Cerebellar nuclear complex (tissue), 1 donor: ENCODE data around the gene RIMBP3B.
"Not testable (repeated sequence)": the region's sequence is repeated elsewhere in the genome, so short reads cannot be mapped to it uniquely, and the experiment has no call there.

ENCODE experiments used
- DNase-seq, 2 experiments: peaks; one replicate each; lab custom pipeline; 2025; lab: John Stamatoyannopoulos, UW

RIMBP3B gene, protein sequence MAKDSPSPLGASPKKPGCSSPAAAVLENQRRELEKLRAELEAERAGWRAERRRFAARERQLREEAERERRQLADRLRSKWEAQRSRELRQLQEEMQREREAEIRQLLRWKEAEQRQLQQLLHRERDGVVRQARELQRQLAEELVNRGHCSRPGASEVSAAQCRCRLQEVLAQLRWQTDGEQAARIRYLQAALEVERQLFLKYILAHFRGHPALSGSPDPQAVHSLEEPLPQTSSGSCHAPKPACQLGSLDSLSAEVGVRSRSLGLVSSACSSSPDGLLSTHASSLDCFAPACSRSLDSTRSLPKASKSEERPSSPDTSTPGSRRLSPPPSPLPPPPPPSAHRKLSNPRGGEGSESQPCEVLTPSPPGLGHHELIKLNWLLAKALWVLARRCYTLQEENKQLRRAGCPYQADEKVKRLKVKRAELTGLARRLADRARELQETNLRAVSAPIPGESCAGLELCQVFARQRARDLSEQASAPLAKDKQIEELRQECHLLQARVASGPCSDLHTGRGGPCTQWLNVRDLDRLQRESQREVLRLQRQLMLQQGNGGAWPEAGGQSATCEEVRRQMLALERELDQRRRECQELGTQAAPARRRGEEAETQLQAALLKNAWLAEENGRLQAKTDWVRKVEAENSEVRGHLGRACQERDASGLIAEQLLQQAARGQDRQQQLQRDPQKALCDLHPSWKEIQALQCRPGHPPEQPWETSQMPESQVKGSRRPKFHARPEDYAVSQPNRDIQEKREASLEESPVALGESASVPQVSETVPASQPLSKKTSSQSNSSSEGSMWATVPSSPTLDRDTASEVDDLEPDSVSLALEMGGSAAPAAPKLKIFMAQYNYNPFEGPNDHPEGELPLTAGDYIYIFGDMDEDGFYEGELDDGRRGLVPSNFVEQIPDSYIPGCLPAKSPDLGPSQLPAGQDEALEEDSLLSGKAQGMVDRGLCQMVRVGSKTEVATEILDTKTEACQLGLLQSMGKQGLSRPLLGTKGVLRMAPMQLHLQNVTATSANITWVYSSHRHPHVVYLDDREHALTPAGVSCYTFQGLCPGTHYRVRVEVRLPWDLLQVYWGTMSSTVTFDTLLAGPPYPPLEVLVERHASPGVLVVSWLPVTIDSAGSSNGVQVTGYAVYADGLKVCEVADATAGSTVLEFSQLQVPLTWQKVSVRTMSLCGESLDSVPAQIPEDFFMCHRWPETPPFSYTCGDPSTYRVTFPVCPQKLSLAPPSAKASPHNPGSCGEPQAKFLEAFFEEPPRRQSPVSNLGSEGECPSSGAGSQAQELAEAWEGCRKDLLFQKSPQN (N-terminal part only)

DNA sequence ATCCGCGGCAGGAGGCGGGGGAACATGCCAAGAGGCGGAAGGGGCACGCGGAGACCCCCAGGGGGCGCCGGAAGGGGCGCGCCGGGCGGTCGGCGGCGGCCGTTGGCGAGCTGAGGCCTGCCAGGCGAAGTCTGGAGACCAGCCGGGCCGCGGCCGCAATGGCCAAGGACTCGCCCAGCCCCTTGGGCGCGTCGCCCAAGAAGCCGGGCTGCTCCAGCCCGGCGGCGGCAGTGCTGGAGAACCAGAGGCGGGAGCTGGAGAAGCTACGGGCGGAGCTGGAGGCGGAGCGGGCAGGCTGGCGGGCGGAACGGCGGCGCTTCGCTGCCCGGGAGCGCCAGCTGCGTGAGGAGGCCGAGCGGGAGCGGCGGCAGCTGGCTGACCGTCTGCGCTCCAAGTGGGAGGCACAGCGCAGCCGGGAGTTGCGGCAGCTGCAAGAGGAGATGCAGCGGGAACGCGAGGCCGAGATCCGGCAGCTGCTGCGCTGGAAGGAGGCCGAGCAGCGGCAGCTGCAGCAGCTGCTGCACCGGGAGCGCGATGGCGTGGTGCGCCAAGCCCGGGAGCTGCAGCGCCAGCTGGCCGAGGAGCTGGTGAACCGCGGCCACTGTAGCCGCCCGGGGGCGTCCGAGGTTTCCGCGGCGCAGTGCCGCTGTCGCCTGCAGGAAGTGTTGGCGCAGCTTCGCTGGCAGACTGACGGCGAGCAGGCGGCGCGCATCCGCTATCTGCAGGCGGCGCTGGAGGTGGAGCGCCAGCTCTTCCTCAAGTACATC is at the start of gene RIMBP3B:
TSS of gene RIMBP3B (plus strand) at position 51 of the 767 bp plus-strand sequence. CDS start at position 159, 108 bp downstream.
- not testable (repeated sequence) for DNase-seq

DNA sequence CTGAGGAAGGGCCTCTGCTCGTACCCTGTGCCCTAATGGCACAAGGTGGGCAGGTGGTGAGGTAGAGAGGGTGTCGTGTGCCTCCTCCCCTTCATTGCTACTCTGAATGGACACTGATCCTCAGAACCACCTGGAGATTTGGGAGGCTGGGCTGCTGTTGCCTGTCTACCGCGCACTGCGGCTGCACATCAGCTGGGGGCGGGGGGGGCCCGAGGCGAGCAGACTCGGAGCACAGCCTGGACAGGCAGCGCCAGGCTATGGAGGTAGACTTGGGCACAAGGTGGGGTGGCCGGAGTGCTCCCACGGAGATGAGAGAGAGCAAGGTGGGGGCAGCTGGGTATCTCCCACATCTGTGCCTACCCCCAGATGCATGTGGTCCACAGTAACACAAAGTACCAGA is 26.0 kb upstream of the RIMBP3B start:
- DNase-seq, result not testable (repeated sequence)

- DNase-seq, result not testable (repeated sequence)
Observed at GRCh38 chr22:21360525-21360924, 23.0 kb upstream of the RIMBP3B start.

DNA sequence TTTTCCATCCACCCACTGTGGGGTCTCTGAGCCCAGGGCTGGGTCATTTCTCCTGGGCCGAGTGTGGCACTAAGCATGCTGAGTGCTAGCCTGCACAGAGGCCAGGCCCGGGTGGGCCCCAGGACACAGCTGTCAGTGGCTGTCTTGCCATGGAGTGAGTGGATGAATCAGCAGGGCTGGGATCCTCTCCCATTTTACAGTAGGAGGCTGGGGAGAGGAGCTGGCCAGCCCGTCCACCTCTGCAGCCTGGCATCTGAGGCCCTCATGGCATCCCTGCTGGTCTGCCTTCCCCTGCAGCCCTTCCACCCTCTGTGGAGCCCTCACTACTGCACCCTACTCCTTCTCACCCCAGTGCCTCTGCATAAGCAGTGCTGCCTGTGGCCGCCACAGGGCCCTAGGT is 21.1 kb upstream of the RIMBP3B start:
- DNase-seq, result not testable (repeated sequence)

- DNase-seq, result not testable (repeated sequence)
Observed at GRCh38 chr22:21363061-21363460, 20.5 kb upstream of the RIMBP3B start.

DNA sequence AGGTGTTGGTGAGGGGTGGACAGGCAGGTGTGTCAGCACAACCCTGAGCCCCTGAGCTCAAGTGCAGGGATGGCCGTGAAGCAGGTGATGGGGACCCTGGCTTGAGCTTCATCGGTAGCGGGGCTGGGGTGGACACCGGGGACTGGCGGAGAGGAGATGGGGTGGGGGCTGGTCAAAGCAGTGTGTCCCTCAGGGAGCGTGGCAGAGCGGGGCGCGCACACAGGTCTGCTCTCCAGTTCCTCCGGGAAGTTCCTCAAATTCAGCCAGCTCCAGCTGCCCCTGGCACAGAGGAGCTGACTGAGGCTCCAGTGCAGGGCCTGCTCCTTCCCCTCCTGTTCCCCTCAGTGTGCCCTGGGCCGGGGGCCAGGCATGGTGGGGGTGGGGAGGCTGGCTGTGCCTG is 19.7 kb upstream of the RIMBP3B start:
- DNase-seq, result not testable (repeated sequence)

DNA sequence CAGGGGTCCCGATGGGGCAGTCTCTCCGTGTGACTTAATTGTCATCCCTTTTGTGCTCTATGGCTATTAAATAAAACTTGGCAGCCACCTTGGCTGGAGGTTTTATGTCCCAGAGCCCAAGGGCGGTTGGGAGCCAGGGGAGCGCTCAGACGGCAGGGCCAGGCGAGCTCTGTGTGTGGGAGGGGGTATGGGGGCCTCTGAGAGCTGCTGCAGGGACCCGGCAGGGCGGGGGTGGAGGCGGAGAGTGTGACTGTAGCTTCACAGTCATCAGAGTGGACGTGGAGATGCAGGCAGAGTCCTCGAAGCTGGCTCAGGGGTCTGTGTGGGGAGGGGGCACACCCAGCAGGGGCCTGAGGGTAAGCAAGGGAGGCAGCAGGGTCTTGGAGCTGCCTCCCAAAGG is 19.2 kb upstream of the RIMBP3B start:
- not testable (repeated sequence) for DNase-seq

- DNase-seq, result not testable (repeated sequence)
Observed at GRCh38 chr22:21365337-21365736, 18.2 kb upstream of the RIMBP3B start.

GRCh38 chr22:21368603-21369310 is 14.8 kb upstream of the RIMBP3B start:
- DNase-seq, result not testable (repeated sequence)

DNA sequence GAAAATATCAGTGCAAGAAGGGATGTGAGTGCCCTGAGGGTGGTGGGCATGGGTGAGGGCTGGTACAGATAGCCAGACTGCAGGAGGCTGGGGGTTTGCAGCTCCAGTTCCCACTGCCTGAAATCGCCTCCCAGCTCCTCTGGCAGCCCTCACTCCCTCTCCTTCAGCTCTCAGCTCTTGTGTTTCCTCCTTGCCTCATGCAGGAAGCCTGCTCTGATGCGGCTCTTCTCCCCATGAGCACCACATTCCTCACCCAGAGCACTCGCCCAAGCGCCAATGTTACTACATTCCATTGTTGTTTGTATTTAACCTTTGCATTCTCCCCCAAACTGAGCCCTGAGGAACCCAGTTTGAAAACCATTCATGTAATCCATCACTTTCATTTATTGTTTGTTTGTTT is 7.7 kb upstream of the RIMBP3B start:
- not testable (repeated sequence) for DNase-seq

DNA sequence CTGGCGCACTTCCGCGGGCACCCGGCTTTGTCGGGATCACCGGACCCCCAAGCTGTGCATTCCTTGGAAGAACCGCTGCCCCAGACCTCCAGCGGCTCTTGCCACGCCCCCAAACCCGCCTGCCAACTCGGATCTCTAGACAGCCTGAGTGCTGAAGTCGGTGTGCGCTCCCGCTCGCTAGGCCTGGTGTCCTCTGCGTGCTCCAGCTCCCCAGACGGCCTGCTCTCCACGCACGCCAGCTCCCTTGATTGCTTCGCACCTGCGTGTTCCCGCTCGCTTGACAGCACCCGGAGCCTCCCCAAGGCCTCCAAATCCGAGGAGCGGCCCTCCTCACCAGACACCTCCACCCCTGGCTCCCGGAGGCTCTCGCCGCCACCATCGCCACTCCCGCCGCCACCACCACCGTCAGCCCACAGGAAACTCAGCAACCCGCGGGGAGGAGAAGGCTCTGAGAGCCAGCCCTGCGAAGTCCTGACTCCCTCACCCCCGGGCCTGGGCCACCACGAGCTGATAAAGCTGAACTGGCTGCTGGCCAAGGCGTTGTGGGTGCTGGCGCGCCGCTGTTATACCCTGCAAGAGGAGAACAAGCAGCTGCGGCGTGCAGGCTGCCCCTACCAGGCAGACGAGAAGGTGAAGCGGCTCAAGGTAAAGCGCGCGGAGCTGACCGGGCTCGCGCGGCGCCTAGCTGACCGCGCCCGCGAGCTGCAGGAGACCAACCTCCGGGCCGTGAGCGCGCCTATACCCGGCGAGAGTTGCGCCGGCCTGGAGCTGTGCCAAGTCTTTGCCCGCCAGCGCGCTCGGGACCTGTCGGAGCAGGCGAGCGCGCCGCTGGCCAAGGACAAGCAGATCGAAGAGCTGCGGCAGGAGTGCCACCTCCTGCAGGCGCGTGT is 1.2 kb downstream of the RIMBP3B start:
- DNase-seq, result not testable (repeated sequence)

- DNase-seq, result not testable (repeated sequence)
Observed at GRCh38 chr22:21389480-21389879, 5.9 kb downstream of the RIMBP3B start.

DNA sequence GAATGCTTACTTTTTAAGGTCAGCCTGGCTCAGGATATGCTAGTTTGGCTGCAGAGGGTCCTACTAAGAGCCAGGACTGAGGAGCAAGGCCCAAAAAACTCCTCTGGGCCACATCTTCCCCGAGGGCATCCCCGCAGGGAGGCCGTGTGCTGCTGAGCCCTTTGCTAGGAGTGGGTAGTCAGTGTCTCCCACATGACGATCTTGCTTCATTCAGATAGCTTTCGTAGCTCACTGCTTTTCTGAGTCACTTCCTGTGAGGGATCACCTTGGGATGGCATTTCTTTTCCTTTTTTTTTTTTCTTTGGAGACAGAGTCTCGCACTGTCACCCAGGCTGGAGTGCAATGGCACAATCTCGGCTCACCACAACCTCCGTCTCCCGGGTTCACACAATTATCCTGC is 6.5 kb downstream of the RIMBP3B start:
- not testable (repeated sequence) for DNase-seq

GRCh38 chr22:21394613-21395012 is 11.1 kb downstream of the RIMBP3B start:
- not testable (repeated sequence) for DNase-seq

DNA sequence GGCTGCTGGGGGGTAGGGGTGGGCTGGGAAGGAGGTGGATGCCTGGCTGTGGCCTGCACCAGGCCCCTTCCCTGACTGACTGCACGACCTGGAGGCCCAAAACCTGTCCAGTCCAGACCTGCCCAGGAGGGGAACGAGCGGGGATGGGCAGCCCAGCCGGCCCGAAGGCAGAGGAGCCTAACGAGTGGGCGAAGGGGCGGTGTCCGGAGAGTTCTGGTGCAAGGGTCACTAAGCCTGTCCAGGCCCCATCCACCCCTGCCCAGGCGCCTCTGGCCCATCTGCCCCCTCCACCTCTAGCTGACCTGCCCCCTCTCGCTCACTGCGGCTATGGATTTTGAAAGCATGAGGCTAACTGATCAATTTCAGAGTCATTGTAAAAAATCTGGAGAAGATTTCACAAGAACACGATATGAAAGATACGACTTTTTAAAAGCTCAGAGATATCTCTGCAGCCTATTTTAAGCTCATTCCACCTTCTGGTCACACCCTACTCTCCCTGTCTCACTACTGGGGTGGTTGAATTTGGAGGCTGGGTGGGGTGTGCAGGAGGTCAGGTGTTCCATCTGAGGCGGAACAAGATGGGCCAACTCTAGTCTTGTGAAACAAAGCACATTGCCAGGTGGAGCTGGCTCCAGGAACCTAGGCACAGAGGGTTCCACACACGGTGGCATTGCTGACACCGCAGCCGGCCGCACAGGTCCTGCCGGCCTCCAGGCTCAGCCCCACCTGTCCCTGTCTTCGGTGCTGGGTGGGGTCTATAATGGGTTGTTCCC is 17.8 kb downstream of the RIMBP3B start:
- DNase-seq, result not testable (repeated sequence)

- not testable (repeated sequence) for DNase-seq
Observed at GRCh38 chr22:21402763-21403314, 19.3 kb downstream of the RIMBP3B start.

DNA sequence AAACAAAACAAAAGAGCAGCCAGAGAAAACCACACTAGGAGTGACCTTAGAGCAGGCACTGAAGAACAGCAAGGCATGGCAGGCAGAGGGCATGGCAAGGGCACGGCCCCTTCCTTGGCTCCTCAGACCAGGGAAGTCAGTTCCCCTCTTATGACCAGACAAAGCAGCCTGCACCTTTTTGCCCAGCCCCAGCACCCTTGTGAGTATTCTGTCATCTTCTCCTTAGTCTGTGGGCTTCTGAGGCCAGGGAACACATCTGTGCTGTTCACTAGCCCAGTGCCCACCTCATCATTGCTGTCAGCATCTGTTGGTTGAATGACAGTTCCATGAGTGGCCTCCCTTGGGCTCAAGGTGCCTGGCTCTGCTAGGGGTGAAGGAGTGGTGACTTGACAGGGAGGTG is 23.6 kb downstream of the RIMBP3B start:
- not testable (repeated sequence) for DNase-seq

DNA sequence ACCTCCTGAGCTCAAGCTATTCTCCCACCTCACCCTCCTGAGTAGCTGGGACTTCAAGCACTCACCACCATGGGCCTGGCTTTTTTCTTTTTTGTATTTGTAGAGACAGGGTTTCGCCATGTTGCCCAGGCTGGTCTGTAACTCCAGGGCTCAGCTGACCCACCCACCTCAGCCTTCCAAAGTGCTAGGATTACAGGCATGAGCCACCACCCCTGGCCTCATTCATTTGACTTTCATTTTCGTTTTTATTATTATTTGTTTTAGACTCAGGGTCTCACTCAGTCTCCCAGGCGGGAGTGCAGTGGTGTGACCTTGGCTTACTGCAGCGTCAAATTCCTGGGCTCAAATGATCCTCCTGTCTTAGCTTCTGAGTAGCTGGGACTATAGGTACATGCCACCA is 24.2 kb downstream of the RIMBP3B start:
- not testable (repeated sequence) for DNase-seq
